NCI-H1436 (cell line): ENCODE data around the gene MORC1.

Source experiments
- DNase-seq: peaks from one replicate; lab custom pipeline; 2025; lab: John Stamatoyannopoulos, UW

Gene MORC1

DNA sequence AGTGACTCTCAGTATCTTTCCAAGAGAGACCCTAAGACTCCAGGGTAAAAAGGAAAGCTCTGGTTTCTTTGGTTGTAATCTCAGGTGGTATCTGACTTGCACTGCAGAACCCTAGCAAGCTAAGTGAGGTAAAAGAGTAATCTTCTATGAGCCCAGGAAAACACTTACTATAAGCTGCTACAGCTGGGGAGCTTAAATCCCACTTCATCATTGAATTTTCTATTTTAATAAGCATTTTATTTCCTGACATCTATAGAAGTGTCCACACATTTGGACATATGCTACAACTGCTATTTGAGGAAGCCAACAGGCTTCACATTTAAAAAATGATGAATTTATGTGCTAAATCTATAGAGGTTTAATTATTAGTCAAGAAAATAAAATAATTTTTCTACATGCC is 91.1 kb downstream of the MORC1 start:
- no peak for DNase-seq

DNA sequence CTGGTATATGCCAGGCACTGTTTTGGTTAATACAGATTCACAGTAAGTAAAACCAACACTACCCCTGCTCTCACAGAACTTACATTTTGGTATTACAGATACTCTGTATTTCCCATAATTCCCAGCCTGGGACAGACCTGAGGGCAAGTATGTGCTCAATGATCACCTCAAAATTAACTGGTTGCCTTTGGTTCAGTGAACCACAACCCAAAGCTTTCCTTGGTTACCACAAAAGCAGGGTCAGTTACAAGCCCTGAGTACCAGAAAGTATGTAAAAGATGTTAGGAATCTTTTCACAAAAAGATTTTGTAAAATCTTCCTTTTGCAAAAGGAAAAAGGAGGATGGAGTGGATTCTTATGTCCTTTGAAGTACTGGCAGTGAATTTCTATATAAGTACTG is 92.0 kb downstream of the MORC1 start:
- DNase-seq = no peak

DNA sequence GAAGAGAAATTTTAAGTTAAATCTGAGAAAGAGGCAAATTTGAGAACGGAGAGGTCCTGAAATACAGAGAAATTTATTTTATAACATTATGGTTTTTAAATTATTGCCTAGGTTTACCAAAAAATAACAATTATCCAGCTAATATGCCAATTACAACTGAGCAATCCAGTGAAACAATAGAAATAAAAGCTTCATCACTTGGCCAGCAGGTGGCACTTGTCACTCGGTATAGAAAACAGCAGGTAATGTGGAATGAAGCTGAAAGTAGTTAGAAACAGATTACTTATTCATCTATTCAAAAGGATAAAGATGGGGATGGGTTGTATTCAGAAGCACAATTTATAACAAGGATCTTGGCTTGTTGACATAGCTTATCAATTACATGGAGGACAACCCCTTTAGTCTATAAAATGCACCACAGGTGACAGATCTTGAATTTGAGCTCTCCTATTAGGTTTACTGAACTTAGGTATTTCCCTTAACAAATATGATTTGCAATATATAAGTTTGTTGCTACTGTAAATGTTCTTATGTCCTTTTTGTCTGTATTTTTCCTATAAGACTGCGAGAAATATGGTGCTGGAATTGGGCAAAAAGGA is 94.2 kb downstream of the MORC1 start:
- DNase-seq = peak; percentile 48

DNA sequence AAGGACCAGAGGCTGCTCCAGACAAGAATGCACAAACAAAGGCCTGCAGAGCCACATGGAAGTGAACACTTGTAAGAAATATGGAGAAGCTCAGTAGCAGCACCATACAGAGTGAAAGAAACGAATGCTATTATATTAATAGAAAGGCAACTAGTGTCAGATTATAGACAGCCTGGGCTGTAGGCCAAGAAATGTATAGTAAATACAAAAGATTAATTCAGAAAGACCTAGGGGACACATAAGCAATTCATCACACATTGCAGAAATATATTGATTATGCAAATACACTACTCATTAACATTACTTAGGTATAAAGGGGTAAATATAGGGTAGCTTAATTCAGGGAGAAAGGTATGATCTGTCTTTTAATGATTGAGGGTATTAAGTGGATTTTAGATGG is 94.8 kb downstream of the MORC1 start:
- DNase-seq = no peak

DNA sequence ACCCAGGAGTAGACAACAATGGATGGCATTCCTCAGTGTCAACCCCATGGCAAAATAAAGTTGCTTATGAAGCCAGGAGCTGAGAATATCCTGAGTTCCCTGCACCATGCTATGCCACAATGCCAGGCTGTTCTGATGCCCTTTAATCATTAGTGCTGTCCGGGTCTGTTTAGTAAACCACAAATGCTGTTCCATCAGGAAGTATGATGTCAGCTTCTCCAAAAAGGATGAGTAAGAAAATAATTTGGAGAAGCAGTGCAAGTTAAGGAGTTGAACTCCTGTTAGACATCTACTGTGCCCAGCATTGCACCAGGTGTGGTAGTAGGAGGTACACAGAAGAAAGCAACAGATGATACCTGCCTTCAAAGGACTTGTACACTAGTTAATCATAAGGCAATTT is 96.4 kb downstream of the MORC1 start:
- DNase-seq = no peak

- no peak for DNase-seq
Observed at GRCh38 chr3:109018828-109019227, 99.1 kb downstream of the MORC1 start.

- no peak for DNase-seq
Observed at GRCh38 chr3:109005443-109005842, 112.5 kb downstream of the MORC1 start.

DNA sequence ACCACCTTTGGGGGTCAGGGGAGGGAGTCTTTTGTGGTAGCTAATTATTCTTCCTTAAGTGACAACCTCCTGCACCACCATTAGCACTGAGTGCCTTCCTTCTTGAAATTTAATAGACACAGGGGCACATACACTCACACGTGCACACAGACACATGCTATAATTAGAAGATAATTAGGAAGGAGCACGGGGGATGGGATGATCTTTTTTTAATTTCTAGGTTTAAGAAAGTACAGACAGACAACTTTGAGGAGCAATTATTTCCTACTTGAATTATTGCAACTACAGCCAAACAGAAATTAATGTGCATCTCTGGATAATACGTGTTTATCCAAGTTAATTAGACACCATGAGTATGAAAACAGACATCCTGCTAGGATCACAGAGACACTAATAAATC is 119.5 kb downstream of the MORC1 start:
- DNase-seq = no peak

DNA sequence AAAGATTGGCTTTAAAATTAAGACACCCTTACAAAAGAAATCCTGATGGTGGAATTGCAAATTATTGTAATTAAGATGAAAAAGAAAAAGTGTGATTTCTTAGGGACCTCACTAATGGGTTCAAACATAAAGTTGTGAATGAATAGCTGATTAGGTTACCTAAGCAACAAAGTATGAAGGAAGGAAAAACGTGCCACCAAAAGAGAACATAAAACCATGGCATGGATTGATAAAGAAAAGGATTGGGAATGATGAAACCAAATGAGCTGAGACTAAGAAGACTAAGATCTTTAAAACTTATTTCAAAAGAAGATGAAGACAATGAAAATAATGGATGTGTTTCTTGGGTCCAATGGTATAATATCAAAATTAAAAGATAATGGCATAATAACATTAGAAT is 132.1 kb downstream of the MORC1 start:
- DNase-seq = no peak

- DNase-seq = no peak
Observed at GRCh38 chr3:108983051-108983450, 134.9 kb downstream of the MORC1 start.

- no peak for DNase-seq
Observed at GRCh38 chr3:108976058-108976457, 141.9 kb downstream of the MORC1 start.

DNA sequence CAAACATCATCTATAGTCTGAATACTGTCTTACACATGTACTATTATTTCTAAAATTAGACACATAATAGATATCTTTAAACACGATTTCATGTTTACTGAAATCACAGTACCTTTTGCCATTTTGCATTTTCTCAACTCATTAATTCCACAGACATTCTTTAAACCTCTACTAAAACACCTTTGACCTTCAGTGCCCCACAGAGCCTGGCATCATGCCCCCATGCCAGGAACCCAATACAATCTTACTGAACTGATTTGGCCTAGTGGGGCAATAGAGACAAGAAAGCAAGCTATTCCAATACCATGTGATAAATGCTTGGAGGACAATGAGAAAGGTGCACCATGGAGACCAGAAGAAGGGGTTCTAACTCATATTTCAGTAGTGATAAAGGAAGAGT is 144.9 kb downstream of the MORC1 start:
- DNase-seq = no peak

GRCh38 chr3:108972482-108972881 is 145.5 kb downstream of the MORC1 start:
- no peak for DNase-seq

- no peak for DNase-seq
Observed at GRCh38 chr3:108970561-108970960, 147.4 kb downstream of the MORC1 start.

- no peak for DNase-seq
Observed at GRCh38 chr3:108966773-108967172, 151.2 kb downstream of the MORC1 start.

DNA sequence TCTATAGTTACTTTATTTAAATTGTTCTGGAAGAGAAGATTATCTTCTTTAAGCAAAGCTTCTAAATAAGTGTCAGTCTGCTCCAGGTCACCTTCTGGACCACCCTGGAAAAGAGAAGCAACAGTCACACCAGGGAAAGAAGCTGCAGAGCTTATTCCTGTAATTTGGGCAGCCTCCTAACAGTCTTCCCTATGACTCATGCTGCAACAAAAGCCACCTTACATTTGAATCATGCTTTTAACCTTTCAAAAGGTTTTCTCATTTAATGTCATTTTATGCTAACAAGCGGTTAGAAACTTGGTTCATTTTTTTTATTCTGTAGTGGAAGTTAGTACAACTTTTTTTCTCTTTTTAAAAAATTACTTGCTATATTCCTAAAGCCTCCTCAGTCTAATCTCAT is 158.9 kb downstream of the MORC1 start:
- DNase-seq = no peak

- DNase-seq = no peak
Observed at GRCh38 chr3:108953700-108954099, 164.2 kb downstream of the MORC1 start, which contains the start of gene GUCA1C. GUCA1C (minus strand) TSS chr3:108953879; CDS start chr3:108953762, 117 bp downstream.

DNA sequence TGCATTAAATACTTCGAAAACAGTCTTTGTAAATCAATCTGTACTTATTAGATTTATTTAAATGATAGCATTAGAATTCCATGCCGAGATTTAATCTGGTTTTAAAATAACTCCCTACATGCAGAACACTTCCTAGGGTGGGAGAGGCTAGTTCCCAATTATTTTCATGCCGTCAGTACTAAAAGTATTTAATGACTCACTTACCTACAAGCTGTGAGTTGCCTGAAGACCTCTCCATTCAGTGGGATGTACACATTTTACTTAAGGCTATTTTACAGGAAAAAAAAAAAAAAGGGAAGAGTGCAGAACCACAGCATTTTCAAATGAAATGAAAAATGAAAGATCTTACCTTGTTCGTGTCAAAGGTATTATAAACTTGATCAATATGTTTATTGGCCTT is 164.7 kb downstream of the MORC1 start:
- no peak for DNase-seq

- no peak for DNase-seq
Observed at GRCh38 chr3:108951820-108952501, 166.0 kb downstream of the MORC1 start.

DNA sequence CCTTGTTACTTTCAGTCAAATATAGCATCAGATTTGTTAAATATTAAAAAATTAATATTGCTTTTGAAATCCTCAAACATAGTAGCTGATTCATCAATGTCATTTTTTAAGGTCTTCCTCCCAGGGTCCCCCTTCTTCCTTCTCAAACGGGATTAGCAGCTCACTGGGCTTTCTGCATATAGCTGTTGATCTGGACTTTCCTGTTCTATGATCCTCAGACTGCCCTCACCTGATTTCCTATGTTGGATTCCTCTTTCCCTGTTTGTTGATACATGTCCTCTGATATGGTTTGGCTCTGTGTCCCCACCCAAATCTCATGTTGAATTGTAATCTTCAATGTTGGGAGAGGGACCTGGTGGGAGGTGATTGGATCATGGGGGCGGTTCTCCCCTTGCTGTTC is 170.1 kb downstream of the MORC1 start:
- DNase-seq = no peak

- no peak for DNase-seq
Observed at GRCh38 chr3:108946292-108947285, 171.3 kb downstream of the MORC1 start.

- DNase-seq = no peak
Observed at GRCh38 chr3:108940568-108941263, 177.2 kb downstream of the MORC1 start.
